Suprapubic skin (tissue), 4 donors: ENCODE data around the gene EFCAB12. TPM values are rescaled to one million over a fixed set of nuclear protein-coding genes. Genes with fewer than 3 reads are reported as not detected.
A peak's percentile ranks its signal among the peaks of the same experiment; 100 is the strongest.

Experiments
- DNase-seq, 2 donors: peaks; one replicate each; pipeline ENCODE4 v3.0.0-alpha.2; 2019; ENCODE audit warnings: low spot score in 2 of 2
- H3K27ac ChIP-seq: fragments of 200-600 bp; sonication (generic); one replicate; pipeline ENCODE4 v1.5.1; 2019
- H3K27me3 ChIP-seq: fragments of 200-600 bp; sonication (generic); one replicate; pipeline ENCODE4 v1.5.1; 2019
- H3K36me3 ChIP-seq: fragments of 200-600 bp; sonication (generic); one replicate; pipeline ENCODE4 v1.5.1; 2019
- H3K4me1 ChIP-seq: fragments of 200-600 bp; sonication (generic); one replicate; pipeline ENCODE4 v1.5.1; 2019
- H3K4me3 ChIP-seq: fragments of 200-600 bp; sonication (generic); one replicate; pipeline ENCODE4 v1.5.1; 2019; ENCODE audit warnings: mild to moderate bottlenecking
- H3K9me3 ChIP-seq: fragments of 200-600 bp; sonication (generic); one replicate; pipeline ENCODE4 v1.5.1; 2019
- EP300 ChIP-seq: sonication (generic); formaldehyde crosslinking; IDR thresholded peaks from one replicate; pipeline ENCODE4 v1.6.1; 2017; ENCODE audit warnings: antibody characterized with exemption
- POLR2A ChIP-seq, 2 donors: fragments of 450-650 bp; IDR thresholded peaks; one replicate each; pipeline ENCODE4 v1.6.1; 2017; ENCODE audit warnings: antibody characterized with exemption in 2 of 2, mild to moderate bottlenecking in 2 of 2, moderate library complexity in 2 of 2
- POLR2AphosphoS5 ChIP-seq, 3 donors: sonication (generic); formaldehyde crosslinking; IDR thresholded peaks; one replicate each; pipeline ENCODE4 v1.6.1; 2017; ENCODE audit warnings: antibody characterized with exemption in 3 of 3
- WGBS: methylation state at CpG from one replicate; pipeline ENCODE4 v1.1.5; 2018; 5-methylcytosine and 5-hydroxymethylcytosine counted together
- total RNA-seq, 4 donors: library from RNA; depleted of rRNA; stranded (reverse); fragments of >200 nt; gene quantifications; one replicate each; pipeline ENCODE4 v1.1.0, GENCODE V29; 2016
- TF ChIP-seq, protein P1 (sequence below), 2 donors: fragments of 200-600 bp in 1 of 2; fragments of 450-650 bp in 1 of 2; sonication (generic) in 1 of 2; IDR thresholded peaks; one replicate each; pipeline ENCODE4 v1.5.1; 2016 to 2019; ENCODE audit warnings: antibody characterized with exemption in 2 of 2, mild to moderate bottlenecking in 1 of 2, moderate library complexity in 1 of 2

The EFCAB12 gene
- total RNA-seq, 4 donors from 2014 or later = 0.13 to 1.1 (median 0.23) TPM; not detected in 1

DNA sequence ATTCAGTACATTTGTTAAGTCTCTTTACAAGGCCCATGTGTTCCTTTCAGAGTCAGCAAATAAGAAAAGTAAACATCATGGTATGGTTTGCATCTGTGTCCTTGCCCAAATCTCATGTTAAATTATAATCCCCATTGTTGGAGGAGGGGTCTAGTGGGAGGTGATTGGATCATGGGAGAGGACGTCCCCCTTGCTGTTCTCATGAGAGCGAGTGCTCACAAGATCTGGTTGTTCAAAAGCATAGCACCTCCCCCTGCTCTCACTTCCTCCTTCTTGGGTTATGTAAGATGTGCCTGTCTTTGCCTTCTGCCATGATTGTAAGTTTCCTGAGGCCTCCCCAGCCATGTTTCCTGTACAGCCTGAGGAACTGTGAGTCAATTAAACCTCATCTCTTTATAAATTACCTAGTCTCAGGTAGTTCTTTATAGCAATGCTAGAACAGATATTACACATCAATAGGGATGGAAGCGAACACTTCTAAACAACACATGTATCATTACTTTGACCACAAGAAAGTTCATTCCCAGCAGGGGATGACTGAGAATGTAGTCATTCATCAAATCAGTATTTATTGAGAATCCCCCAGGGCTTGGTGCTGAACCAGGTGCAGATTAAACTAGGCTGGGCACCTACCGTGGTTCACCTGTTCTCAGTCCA lies 4.1 kb downstream of the EFCAB12 start:
- no peak overlapping the region for H3K4me3 ChIP-seq
- TF ChIP-seq EP300 (no peak), POLR2AphosphoS5 (IDR thresholded peaks at IDR 0.05) (no peak), POLR2A (IDR thresholded peaks at IDR 0.05) (no peak)
- TF ChIP-seq, protein P1, sequence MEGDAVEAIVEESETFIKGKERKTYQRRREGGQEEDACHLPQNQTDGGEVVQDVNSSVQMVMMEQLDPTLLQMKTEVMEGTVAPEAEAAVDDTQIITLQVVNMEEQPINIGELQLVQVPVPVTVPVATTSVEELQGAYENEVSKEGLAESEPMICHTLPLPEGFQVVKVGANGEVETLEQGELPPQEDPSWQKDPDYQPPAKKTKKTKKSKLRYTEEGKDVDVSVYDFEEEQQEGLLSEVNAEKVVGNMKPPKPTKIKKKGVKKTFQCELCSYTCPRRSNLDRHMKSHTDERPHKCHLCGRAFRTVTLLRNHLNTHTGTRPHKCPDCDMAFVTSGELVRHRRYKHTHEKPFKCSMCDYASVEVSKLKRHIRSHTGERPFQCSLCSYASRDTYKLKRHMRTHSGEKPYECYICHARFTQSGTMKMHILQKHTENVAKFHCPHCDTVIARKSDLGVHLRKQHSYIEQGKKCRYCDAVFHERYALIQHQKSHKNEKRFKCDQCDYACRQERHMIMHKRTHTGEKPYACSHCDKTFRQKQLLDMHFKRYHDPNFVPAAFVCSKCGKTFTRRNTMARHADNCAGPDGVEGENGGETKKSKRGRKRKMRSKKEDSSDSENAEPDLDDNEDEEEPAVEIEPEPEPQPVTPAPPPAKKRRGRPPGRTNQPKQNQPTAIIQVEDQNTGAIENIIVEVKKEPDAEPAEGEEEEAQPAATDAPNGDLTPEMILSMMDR (IDR thresholded peaks at IDR 0.05) = no peak
- no peak overlapping the region for H3K27ac ChIP-seq
- WGBS = 73% methylated on average over 4 of the region's 4 CpGs
- no peaks in the 10 kb centered on the region for H3K27me3 ChIP-seq
- H3K36me3 ChIP-seq = no peaks in the 10 kb centered on the region
- DNase-seq = peak in 1 of 2 donors; percentile 44
- H3K9me3 ChIP-seq = no peaks in the 10 kb centered on the region
- peaks cover 20% of the 10 kb centered on the region for H3K4me1 ChIP-seq

DNA sequence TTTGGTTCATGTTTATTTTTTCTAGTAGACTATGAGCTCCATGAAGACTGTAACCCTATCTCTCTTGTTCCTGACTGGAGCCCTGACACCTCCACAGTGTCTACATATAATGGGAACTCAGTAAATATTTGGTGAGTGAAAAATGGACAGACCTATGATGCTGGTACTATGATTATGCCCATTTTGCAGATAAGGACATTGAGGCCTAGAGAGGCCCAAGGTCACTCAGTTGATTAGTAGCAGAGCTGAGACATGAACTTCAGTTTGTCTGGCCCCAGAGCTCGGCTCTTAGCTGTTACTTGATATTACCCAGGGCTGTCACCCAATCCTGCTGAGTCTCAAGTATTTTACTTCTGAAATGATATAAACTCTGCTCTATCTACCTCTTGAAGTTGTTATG lies 5.5 kb downstream of the EFCAB12 start:
- H3K9me3 ChIP-seq = no peaks in the 10 kb centered on the region
- DNase-seq = no peak
- no peak overlapping the region for H3K4me3 ChIP-seq
- WGBS = 85% methylated on average over 1 of the region's 1 CpG
- H3K4me1 ChIP-seq = peaks cover 5% of the 10 kb centered on the region
- TF ChIP-seq POLR2AphosphoS5 (IDR thresholded peaks at IDR 0.05) = no peak
- TF ChIP-seq EP300 = no peak
- TF ChIP-seq, protein P1 (IDR thresholded peaks at IDR 0.05) = no peak
- H3K36me3 ChIP-seq = no peaks in the 10 kb centered on the region
- H3K27me3 ChIP-seq = no peaks in the 10 kb centered on the region
- no peak overlapping the region for H3K27ac ChIP-seq

DNA sequence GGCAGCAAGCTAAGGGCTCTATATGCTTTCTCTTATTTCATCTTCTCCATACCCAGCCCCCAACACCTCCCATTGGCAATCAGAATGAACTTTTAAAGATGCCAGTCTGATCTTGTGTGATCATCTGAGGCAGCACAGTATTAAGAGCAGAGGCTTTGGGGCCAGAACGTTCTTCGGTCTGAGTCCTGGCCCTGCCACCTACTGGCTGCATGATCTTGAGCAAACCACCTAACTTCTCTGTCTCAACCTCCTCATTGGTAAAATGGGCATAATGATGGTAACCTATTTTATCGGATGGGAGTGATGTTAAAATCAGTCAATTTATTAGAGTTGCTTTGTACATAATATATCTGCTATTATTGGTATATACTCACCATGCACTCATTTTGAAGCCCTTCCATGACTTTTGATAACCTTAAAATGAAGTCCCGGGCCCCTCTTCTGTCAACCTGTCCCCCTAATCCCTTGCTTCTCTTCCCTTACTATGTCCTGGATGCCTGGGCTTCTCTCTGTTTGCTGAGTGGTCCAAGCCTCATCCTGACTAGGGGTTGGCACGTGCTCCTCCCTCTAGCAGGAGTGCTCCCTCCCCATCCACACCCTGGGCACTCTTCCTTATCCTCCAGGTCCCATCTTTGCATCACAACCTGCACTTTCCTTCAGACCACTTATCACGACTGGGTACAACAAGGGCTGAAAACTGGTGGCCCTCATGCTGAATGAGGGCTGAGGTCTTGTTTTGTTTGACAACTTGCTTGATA lies 6.3 kb downstream of the EFCAB12 start:
- TF ChIP-seq EP300 (no peak), POLR2A (IDR thresholded peaks at IDR 0.05) (no peak), POLR2AphosphoS5 (IDR thresholded peaks at IDR 0.05) (no peak)
- TF ChIP-seq, protein P1 (IDR thresholded peaks at IDR 0.05) = no peak
- Histone ChIP-seq H3K4me3 (no peak overlapping the region), H3K27me3 (no peaks in the 10 kb centered on the region), H3K9me3 (no peaks in the 10 kb centered on the region), H3K27ac (no peak overlapping the region), H3K36me3 (no peaks in the 10 kb centered on the region), H3K4me1 (no peaks in the 10 kb centered on the region)
- 78% methylated on average over 6 of the region's 6 CpGs for WGBS
- peak in 1 of 2 donors; percentile 21 for DNase-seq

DNA sequence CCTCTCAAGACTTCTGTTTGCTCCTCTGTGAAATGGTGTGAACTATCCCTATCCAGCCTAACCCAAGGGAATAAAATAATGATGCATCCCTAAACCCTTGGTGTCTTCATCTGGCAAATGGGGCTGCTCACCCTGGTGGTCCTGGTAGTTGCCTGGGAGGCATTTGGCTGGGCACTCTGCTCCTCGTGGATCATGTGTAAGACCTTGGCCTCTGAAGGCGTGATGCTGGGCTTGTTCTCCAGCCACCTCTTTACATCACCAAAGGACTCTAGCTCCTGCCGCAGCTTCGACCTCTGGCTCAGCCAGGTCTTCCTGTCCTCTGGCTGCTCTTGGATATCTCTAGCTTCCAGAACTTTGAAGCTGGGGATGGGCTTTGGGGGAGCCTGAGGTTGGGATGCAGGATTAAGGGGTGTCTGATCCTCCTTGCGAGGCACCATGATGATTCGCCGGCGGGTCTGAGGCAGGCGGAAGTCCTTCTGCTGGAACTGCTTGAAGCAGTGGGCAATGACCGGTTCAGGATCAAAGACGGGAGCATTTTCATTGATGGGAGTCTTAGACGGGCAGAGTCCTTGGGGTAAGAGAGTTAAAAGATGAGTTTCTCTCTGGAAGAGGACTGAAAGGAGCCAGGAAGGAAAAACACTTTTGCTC lies 7.1 kb downstream of the EFCAB12 start:
- Histone ChIP-seq H3K4me3 (no peak overlapping the region), H3K27me3 (no peaks in the 10 kb centered on the region), H3K27ac (no peak overlapping the region), H3K4me1 (no peaks in the 10 kb centered on the region), H3K36me3 (no peaks in the 10 kb centered on the region), H3K9me3 (no peaks in the 10 kb centered on the region)
- TF ChIP-seq POLR2AphosphoS5 (IDR thresholded peaks at IDR 0.05) (no peak), EP300 (no peak), POLR2A (IDR thresholded peaks at IDR 0.05) (no peak)
- TF ChIP-seq, protein P1 (IDR thresholded peaks at IDR 0.05) = no peak
- WGBS = 94% methylated on average over 12 of the region's 12 CpGs
- DNase-seq = peak in 1 of 2 donors; percentile 72

DNA sequence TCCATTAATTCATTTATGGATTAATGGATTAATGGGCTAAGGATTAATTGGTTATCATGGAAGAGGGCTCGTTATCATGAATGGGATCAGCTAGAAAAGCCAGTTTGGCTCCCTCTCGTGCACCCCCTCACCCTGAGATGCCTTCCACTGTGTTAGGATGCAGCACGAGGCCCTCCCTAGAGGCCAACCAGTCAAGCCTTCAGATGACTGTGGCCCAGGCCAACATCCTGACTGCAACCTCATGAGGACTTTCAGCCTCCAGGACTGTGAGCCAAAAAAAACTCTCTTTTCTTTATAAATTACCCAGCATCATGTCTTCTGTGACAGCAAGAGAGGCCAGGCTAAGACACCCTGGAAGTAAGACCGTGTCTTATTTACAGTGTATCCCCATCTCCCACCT lies 9.0 kb downstream of the EFCAB12 start:
- Histone ChIP-seq H3K36me3 (no peaks in the 10 kb centered on the region), H3K4me1 (no peaks in the 10 kb centered on the region), H3K9me3 (no peaks in the 10 kb centered on the region), H3K4me3 (no peak overlapping the region), H3K27ac (no peak overlapping the region), H3K27me3 (no peaks in the 10 kb centered on the region)
- DNase-seq = peak in 1 of 2 donors; percentile 45
- WGBS = 79% methylated on average over 4 of the region's 4 CpGs
- TF ChIP-seq EP300 (no peak), POLR2AphosphoS5 (IDR thresholded peaks at IDR 0.05) (no peak), POLR2A (IDR thresholded peaks at IDR 0.05) (no peak)
- TF ChIP-seq, protein P1 (IDR thresholded peaks at IDR 0.05) = no peak
